WTC11 (cell line): Measurements from ENCODE around the gene LHFPL2. TPM values are rescaled to one million over a fixed set of nuclear protein-coding genes. Genes with fewer than 3 reads are reported as not detected.

ENCODE experiments used
- ATAC-seq: fragments of 200-7000 bp; cut with Tn5 transposase; 2 replicates; pipeline ENCODE4 v1.10.0; 2021; ENCODE audit warnings: mild to moderate bottlenecking, moderate library complexity
- CTCF ChIA-PET: fragments of 300-600 bp; sonication (Branson Sonifier 250); formaldehyde crosslinking; loops from one replicate; lab custom pipeline; 2021; ENCODE audit warnings: antibody characterized with exemption; lab: Charles Lee
- POLR2A ChIA-PET: fragments of 350-600 bp; sonication (Branson Sonifier 250); formaldehyde crosslinking; loops from one replicate; lab custom pipeline; 2021; ENCODE audit warnings: antibody characterized with exemption; lab: Charles Lee
- DNase-seq: peaks from one replicate; pipeline ENCODE4 v3.0.0; 2021; ENCODE audit warnings: low spot score
- H3K27ac Mint-ChIP-seq: 2 replicates; pipeline ENCODE4 v1.8.0; 2021; ENCODE audit warnings: mixed read lengths
- H3K27me3 Mint-ChIP-seq: 2 replicates; pipeline ENCODE4 v1.8.0; 2021; ENCODE audit warnings: low read depth, mild to moderate bottlenecking, moderate library complexity, mixed read lengths
- H3K36me3 Mint-ChIP-seq: 2 replicates; pipeline ENCODE4 v1.8.0; 2021; ENCODE audit warnings: mixed read lengths
- H3K4me1 Mint-ChIP-seq: 2 replicates; pipeline ENCODE4 v1.8.0; 2022; ENCODE audit warnings: mixed read lengths
- H3K4me3 Mint-ChIP-seq: 2 replicates; pipeline ENCODE4 v1.8.0; 2021; ENCODE audit warnings: mild to moderate bottlenecking, moderate library complexity, mixed read lengths
- H3K9me3 Mint-ChIP-seq: 2 replicates; pipeline ENCODE4 v1.8.0; 2021; ENCODE audit warnings: mixed read lengths
- ATF1 ChIP-seq: sonication (generic); formaldehyde crosslinking; IDR thresholded peaks from 2 replicates; pipeline ENCODE4 v1.8.1; 2023; ENCODE audit warnings: mild to moderate bottlenecking, moderate library complexity, missing genetic modification reagents
- CDX4 ChIP-seq: fragments of 250-450 bp; sonication (Bioruptor Pico); IDR thresholded peaks from 2 replicates; pipeline ENCODE4 v1.9.0; 2021; ENCODE audit warnings: moderate library complexity, mild to moderate bottlenecking, inconsistent platforms, borderline replicate concordance
- E2F1 ChIP-seq: sonication (generic); formaldehyde crosslinking; IDR thresholded peaks from 2 replicates; pipeline ENCODE4 v1.8.0; 2022; ENCODE audit warnings: mild to moderate bottlenecking, missing genetic modification reagents
- ERG ChIP-seq: fragments of 250-450 bp; sonication (Bioruptor Pico); IDR thresholded peaks from 2 replicates; pipeline ENCODE4 v1.8.0; 2021; ENCODE audit warnings: mild to moderate bottlenecking
- FOXK1 ChIP-seq: sonication (generic); formaldehyde crosslinking; IDR thresholded peaks from 2 replicates; pipeline ENCODE4 v1.8.0; 2022; ENCODE audit warnings: mild to moderate bottlenecking, moderate library complexity, missing genetic modification reagents
- GABPB1 ChIP-seq: sonication (generic); formaldehyde crosslinking; IDR thresholded peaks from 2 replicates; pipeline ENCODE4 v1.8.1; 2023; ENCODE audit warnings: mild to moderate bottlenecking, missing genetic modification reagents
- GTF2I ChIP-seq: fragments of 250-450 bp; sonication (Bioruptor Pico); conservative IDR thresholded peaks from 2 replicates; pipeline ENCODE4 v1.4.0; 2021; ENCODE audit warnings: mild to moderate bottlenecking
- JUN ChIP-seq: sonication (generic); formaldehyde crosslinking; IDR thresholded peaks from 2 replicates; pipeline ENCODE4 v1.8.0; 2023; ENCODE audit warnings: mild to moderate bottlenecking, missing genetic modification reagents
- MLX ChIP-seq: sonication (generic); formaldehyde crosslinking; IDR thresholded peaks from 2 replicates; pipeline ENCODE4 v1.8.1; 2023; ENCODE audit warnings: mild to moderate bottlenecking, missing genetic modification reagents, moderate library complexity
- NFYB ChIP-seq: sonication (generic); formaldehyde crosslinking; conservative IDR thresholded peaks from 2 replicates; pipeline ENCODE4 v1.8.0; 2022; ENCODE audit warnings: low read depth, missing genetic modification reagents
- NR2C2 ChIP-seq: sonication (generic); formaldehyde crosslinking; IDR thresholded peaks from 2 replicates; pipeline ENCODE4 v1.8.0; 2022; ENCODE audit warnings: mild to moderate bottlenecking, missing genetic modification reagents
- OVOL2 ChIP-seq: fragments of 250-450 bp; sonication (Bioruptor Pico); IDR thresholded peaks from 2 replicates; pipeline ENCODE4 v1.9.0; 2021; ENCODE audit warnings: mild to moderate bottlenecking, borderline replicate concordance
- SMAD3 ChIP-seq: sonication (generic); formaldehyde crosslinking; IDR thresholded peaks from 2 replicates; pipeline ENCODE4 v1.8.0; 2022; ENCODE audit warnings: missing genetic modification reagents, mild to moderate bottlenecking, borderline replicate concordance
- TEAD4 ChIP-seq: sonication (generic); formaldehyde crosslinking; IDR thresholded peaks from 2 replicates; pipeline ENCODE4 v1.8.0; 2022; ENCODE audit warnings: mild to moderate bottlenecking, missing genetic modification reagents
- TP53 ChIP-seq: sonication (generic); formaldehyde crosslinking; IDR thresholded peaks from 2 replicates; pipeline ENCODE4 v1.8.1; 2023; ENCODE audit warnings: mild to moderate bottlenecking, missing genetic modification reagents
- ZNF121 ChIP-seq: sonication (generic); formaldehyde crosslinking; IDR thresholded peaks from 2 replicates; pipeline ENCODE4 v1.8.0; 2023; ENCODE audit warnings: missing genetic modification reagents
- ZNF281 ChIP-seq: sonication (generic); formaldehyde crosslinking; IDR thresholded peaks from 2 replicates; pipeline ENCODE4 v1.8.0; 2023; ENCODE audit warnings: mild to moderate bottlenecking, missing genetic modification reagents
- ZNF423 ChIP-seq: fragments of 250-450 bp; sonication (Bioruptor Pico); IDR thresholded peaks from 2 replicates; pipeline ENCODE4 v2.1.2; 2022; ENCODE audit warnings: mild to moderate bottlenecking, moderate library complexity
- ZNF671 ChIP-seq: fragments of 250-450 bp; sonication (Bioruptor Pico); IDR thresholded peaks from 2 replicates; pipeline ENCODE4 v1.8.0; 2021; ENCODE audit warnings: mild to moderate bottlenecking
- ZSCAN18 ChIP-seq: fragments of 250-450 bp; sonication (Bioruptor Pico); IDR thresholded peaks from 2 replicates; pipeline ENCODE4 v2.1.2; 2022; ENCODE audit warnings: mild to moderate bottlenecking, moderate library complexity
- total RNA-seq: library from RNA; stranded (reverse); gene quantifications from 3 replicates; pipeline ENCODE4 v1.2.3, GENCODE V29; 2021
- TF ChIP-seq, protein P1 (sequence below): sonication (generic); formaldehyde crosslinking; IDR thresholded peaks from 2 replicates; pipeline ENCODE4 v1.8.0; 2023; ENCODE audit warnings: missing genetic modification reagents
- TF ChIP-seq, protein P2 (sequence below): sonication (generic); formaldehyde crosslinking; conservative IDR thresholded peaks from 2 replicates; pipeline ENCODE4 v1.8.1; 2022; ENCODE audit warnings: mild to moderate bottlenecking, missing genetic modification reagents
- TF ChIP-seq, protein P3 (sequence below): sonication (generic); formaldehyde crosslinking; IDR thresholded peaks from 2 replicates; pipeline ENCODE4 v1.8.1; 2023; ENCODE audit warnings: mild to moderate bottlenecking, missing genetic modification reagents

The LHFPL2 gene
- total RNA-seq, 1 experiment from 2014 or later = 40.6 TPM

DNA sequence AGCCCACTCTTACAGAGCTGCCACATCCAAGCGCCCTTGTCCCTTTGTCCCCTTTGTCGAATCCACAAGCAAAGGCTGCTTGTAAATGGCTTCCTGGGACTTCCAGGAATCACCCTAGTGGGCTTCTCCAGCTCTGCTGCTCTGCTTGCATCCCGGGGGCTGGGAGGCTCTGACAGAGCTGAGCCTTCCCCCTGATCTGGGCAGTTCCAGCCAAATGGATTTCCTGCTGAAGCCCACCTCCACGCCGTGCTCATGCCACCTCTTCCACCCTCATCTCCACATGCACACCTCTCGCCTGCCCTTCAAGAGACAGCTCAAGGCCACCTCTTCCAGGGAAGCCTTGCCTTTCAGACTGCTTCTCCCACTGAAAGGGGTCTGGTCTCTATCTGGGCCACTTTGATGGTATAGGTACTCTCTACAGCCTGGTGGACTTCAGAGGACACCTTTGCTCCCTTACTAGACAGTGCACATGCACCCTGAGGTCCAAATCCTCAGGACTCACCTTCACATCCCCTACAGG, 106.2 kb downstream of the LHFPL2 start (continued):
- TF ChIP-seq TEAD4 (CRISPR knock-in tag) (no peak), GTF2I (CRISPR knock-in tag) (no peak), E2F1 (CRISPR knock-in tag) (no peak)

DNA sequence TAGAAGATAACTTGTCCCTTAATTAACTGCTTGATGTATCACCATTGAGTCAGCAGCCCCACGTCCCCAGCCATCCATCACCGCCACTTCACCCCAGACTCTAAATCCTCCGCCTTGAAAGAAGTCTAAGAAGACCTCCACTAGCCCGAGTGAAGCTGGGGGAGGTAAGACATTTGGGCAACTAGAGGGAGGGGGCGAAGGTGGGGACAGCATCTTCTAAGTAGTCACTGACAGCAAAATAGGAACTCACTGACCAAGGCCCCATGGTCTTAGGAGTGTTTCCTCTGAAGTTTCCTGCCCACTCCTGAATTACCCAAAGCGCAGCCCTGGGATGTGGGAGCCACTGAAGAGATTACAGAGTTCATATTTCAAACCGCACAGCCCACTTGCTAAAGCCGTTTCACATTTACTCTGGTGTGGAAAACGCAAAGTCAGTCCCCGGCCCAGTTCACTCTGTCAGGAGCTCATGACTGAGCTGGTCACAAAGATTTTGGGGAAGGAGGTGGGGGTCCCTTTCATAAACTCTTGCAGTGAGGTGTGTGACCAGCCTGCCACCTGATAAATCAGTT, 107.4 kb downstream of the LHFPL2 start:
- ChIA-PET CTCF (interaction anchor here (0.5 to 3.7 kb wide), 7 partner anchors 7 to 443 kb away, joined by 3 to 21 read pairs (median 4); no protein-coding TSS in a partner anchor), POLR2A (interaction anchor here (0.6 kb wide), 1 partner anchor 14 kb away, joined by 3 read pairs; no protein-coding TSS in a partner anchor)
- Mint-ChIP-seq H3K27me3 (no peaks in the 10 kb centered on the region), H3K9me3 (no peaks in the 10 kb centered on the region), H3K36me3 (no peaks in the 10 kb centered on the region), H3K27ac (peak overlapping the region; percentile 25), H3K4me3 (no peak overlapping the region), H3K4me1 (peaks cover 58% of the 10 kb centered on the region)
- no peak for TF ChIP-seq NR2C2 (CRISPR knock-in tag)
- no peak for TF ChIP-seq ERG
- no peak for TF ChIP-seq MLX (CRISPR knock-in tag)
- TF ChIP-seq, protein P1, sequence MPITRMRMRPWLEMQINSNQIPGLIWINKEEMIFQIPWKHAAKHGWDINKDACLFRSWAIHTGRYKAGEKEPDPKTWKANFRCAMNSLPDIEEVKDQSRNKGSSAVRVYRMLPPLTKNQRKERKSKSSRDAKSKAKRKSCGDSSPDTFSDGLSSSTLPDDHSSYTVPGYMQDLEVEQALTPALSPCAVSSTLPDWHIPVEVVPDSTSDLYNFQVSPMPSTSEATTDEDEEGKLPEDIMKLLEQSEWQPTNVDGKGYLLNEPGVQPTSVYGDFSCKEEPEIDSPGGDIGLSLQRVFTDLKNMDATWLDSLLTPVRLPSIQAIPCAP (CRISPR knock-in tag) = no peak
- TF ChIP-seq ZSCAN18 (CRISPR knock-in tag) = no peak
- TF ChIP-seq ZNF671 = no peak
- TF ChIP-seq SMAD3 = no peak
- TF ChIP-seq, protein P2, sequence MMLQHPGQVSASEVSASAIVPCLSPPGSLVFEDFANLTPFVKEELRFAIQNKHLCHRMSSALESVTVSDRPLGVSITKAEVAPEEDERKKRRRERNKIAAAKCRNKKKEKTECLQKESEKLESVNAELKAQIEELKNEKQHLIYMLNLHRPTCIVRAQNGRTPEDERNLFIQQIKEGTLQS (CRISPR knock-in tag) = no peak
- TF ChIP-seq NFYB (CRISPR knock-in tag) = no peak
- no peak for TF ChIP-seq OVOL2
- no peak for TF ChIP-seq FOXK1 (CRISPR knock-in tag)
- TF ChIP-seq ZNF423 (CRISPR knock-in tag) = no peak
- TF ChIP-seq ZNF281 (CRISPR knock-in tag) = no peak
- TF ChIP-seq TP53 (CRISPR knock-in tag) = no peak
- no peak for TF ChIP-seq CDX4 (CRISPR knock-in tag)
- TF ChIP-seq ZNF121 (CRISPR knock-in tag) = no peak
- no peak for TF ChIP-seq GABPB1
- no peak for TF ChIP-seq JUN (CRISPR knock-in tag)
- TF ChIP-seq ATF1 (CRISPR knock-in tag) = no peak
- TF ChIP-seq, protein P3, sequence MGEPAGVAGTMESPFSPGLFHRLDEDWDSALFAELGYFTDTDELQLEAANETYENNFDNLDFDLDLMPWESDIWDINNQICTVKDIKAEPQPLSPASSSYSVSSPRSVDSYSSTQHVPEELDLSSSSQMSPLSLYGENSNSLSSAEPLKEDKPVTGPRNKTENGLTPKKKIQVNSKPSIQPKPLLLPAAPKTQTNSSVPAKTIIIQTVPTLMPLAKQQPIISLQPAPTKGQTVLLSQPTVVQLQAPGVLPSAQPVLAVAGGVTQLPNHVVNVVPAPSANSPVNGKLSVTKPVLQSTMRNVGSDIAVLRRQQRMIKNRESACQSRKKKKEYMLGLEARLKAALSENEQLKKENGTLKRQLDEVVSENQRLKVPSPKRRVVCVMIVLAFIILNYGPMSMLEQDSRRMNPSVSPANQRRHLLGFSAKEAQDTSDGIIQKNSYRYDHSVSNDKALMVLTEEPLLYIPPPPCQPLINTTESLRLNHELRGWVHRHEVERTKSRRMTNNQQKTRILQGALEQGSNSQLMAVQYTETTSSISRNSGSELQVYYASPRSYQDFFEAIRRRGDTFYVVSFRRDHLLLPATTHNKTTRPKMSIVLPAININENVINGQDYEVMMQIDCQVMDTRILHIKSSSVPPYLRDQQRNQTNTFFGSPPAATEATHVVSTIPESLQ = no peak
- no peak for DNase-seq
- no peak for ATAC-seq
